Measurements from ENCODE around the gene ACOX3. TPM values are rescaled to one million over a fixed set of nuclear protein-coding genes. Genes with fewer than 3 reads are reported as not detected.
"Not testable (repeated sequence)": the region's sequence is repeated elsewhere in the genome, so short reads cannot be mapped to it uniquely, and the experiment has no call there.

The ACOX3 gene
- 10 to 100 TPM; 12.7 to 14.6 (median 13.7) TPM for polyA plus RNA-seq

GRCh38 chr4:8440492-8441311 lies at the start of gene ACOX3, which contains the start of gene TRMT44:
ACOX3 (minus strand) TSS chr4:8440723; CDS start chr4:8416521, 24,202 bp downstream.
TRMT44 (plus strand) TSS chr4:8440777; CDS start chr4:8440823, 46 bp downstream.
- WGBS, 3 donors: 0 to 1% (median 0%) methylated on average over 58 to 60 of the region's 60 CpGs
- peak within 1 kb of the TSS; percentile 96 for H3K27ac ChIP-seq (ENCODE audit: low read depth, low read length)

GRCh38 chr4:8488791-8489369 lies 48.4 kb upstream of the ACOX3 start:
- no peak overlapping the region for H3K27ac ChIP-seq (ENCODE audit: low read depth, low read length)
- 87 to 95% (median 89%) methylated on average over 5 of the region's 5 CpGs for WGBS, 3 donors

- 53 to 57% (median 56%) methylated on average over 8 of the region's 9 CpGs for WGBS, 3 donors
- not testable (repeated sequence) for H3K27ac ChIP-seq (ENCODE audit: low read depth, low read length)
Observed at GRCh38 chr4:8486643-8487042, 46.1 kb upstream of the ACOX3 start.

- WGBS, 3 donors: 93 to 94% (median 93%) methylated on average over 11 of the region's 11 CpGs
- no peak overlapping the region for H3K27ac ChIP-seq (ENCODE audit: low read depth, low read length)
Observed at GRCh38 chr4:8480221-8480620, 39.7 kb upstream of the ACOX3 start.

- WGBS, 3 donors: 86 to 89% (median 88%) methylated on average over 24 of the region's 24 CpGs
- H3K27ac ChIP-seq (ENCODE audit: low read depth, low read length): no peak overlapping the region
Observed at GRCh38 chr4:8478801-8479744, 38.5 kb upstream of the ACOX3 start.

GRCh38 chr4:8478371-8478770 lies 37.8 kb upstream of the ACOX3 start:
- WGBS, 3 donors: 94 to 96% (median 95%) methylated on average over 9 of the region's 9 CpGs
- H3K27ac ChIP-seq (ENCODE audit: low read depth, low read length): no peak overlapping the region

GRCh38 chr4:8477676-8478075 lies 37.2 kb upstream of the ACOX3 start:
- no peak overlapping the region for H3K27ac ChIP-seq (ENCODE audit: low read depth, low read length)
- WGBS, 3 donors: 86 to 94% (median 90%) methylated on average over 8 of the region's 8 CpGs

- H3K27ac ChIP-seq (ENCODE audit: low read depth, low read length): no peak overlapping the region
- WGBS, 3 donors: 92 to 94% (median 93%) methylated on average over 15 to 16 of the region's 16 CpGs
Observed at GRCh38 chr4:8477095-8477635, 36.6 kb upstream of the ACOX3 start.

GRCh38 chr4:8475751-8476575 lies 35.4 kb upstream of the ACOX3 start:
- WGBS, 3 donors: 89 to 90% (median 89%) methylated on average over 29 of the region's 29 CpGs
- no peak overlapping the region for H3K27ac ChIP-seq (ENCODE audit: low read depth, low read length)

GRCh38 chr4:8474856-8475255 lies 34.3 kb upstream of the ACOX3 start:
- 96 to 98% (median 98%) methylated on average over 13 of the region's 13 CpGs for WGBS, 3 donors

GRCh38 chr4:8473920-8474590 lies 33.5 kb upstream of the ACOX3 start:
- H3K27ac ChIP-seq (ENCODE audit: low read depth, low read length): no peak overlapping the region
- 74 to 81% (median 80%) methylated on average over 20 of the region's 20 CpGs for WGBS, 3 donors

More at GRCh38 chr4:8474856-8475255, 34.3 kb upstream of the ACOX3 start:
- H3K27ac ChIP-seq (ENCODE audit: low read depth, low read length): no peak overlapping the region

GRCh38 chr4:8473198-8473919 lies 32.8 kb upstream of the ACOX3 start:
- no peak overlapping the region for H3K27ac ChIP-seq (ENCODE audit: low read depth, low read length)
- 67 to 84% (median 72%) methylated on average over 23 of the region's 23 CpGs for WGBS, 3 donors

GRCh38 chr4:8472689-8473197 lies 32.2 kb upstream of the ACOX3 start:
- 47 to 69% (median 55%) methylated on average over 7 of the region's 7 CpGs for WGBS, 3 donors

GRCh38 chr4:8472158-8472688 lies 31.7 kb upstream of the ACOX3 start:
- no peak overlapping the region for H3K27ac ChIP-seq (ENCODE audit: low read depth, low read length)
- WGBS, 3 donors: 65 to 77% (median 71%) methylated on average over 8 of the region's 8 CpGs

More at GRCh38 chr4:8472689-8473197, 32.2 kb upstream of the ACOX3 start:
- H3K27ac ChIP-seq (ENCODE audit: low read depth, low read length): no peak overlapping the region

GRCh38 chr4:8471211-8471875 lies 30.8 kb upstream of the ACOX3 start:
- 85 to 86% (median 86%) methylated on average over 24 of the region's 24 CpGs for WGBS, 3 donors
- H3K27ac ChIP-seq (ENCODE audit: low read depth, low read length): no peak overlapping the region
